HT1080 (cell line): ENCODE data around the gene CLCA2. TPM values are rescaled to one million over a fixed set of nuclear protein-coding genes. Genes with fewer than 3 reads are reported as not detected.

Experiments used
- DNase-seq: peaks from one replicate; pipeline ENCODE4 v3.0.0-alpha.2; 2015; ENCODE audit warnings: low read depth
- total RNA-seq: library from RNA; depleted of rRNA; stranded (reverse); fragments of >200 nt; shearing (Covaris generic); gene quantifications from 2 replicates; pipeline ENCODE4 v1.2.3, GENCODE V29; 2014

CLCA2 gene
- total RNA-seq, 1 experiment from 2014 or later = 0.26 TPM

GRCh38 chr1:86472152-86472551, 48.2 kb downstream of the CLCA2 start:
- no peak for DNase-seq

GRCh38 chr1:86472767-86473166, 48.8 kb downstream of the CLCA2 start:
- DNase-seq = no peak

GRCh38 chr1:86477256-86477655, 53.3 kb downstream of the CLCA2 start:
- DNase-seq = no peak

GRCh38 chr1:86477682-86478081, 53.7 kb downstream of the CLCA2 start:
- DNase-seq = no peak

- no peak for DNase-seq
Observed at GRCh38 chr1:86478416-86479156, 54.6 kb downstream of the CLCA2 start.

GRCh38 chr1:86481966-86482365, 58.0 kb downstream of the CLCA2 start:
- DNase-seq = no peak

GRCh38 chr1:86487131-86487810, 63.3 kb downstream of the CLCA2 start:
- DNase-seq = peak; percentile 74

GRCh38 chr1:86487811-86488141, 63.8 kb downstream of the CLCA2 start:
- no peak for DNase-seq

GRCh38 chr1:86489242-86489878, 65.4 kb downstream of the CLCA2 start:
- no peak for DNase-seq

- no peak for DNase-seq
Observed at GRCh38 chr1:86491171-86491950, 67.4 kb downstream of the CLCA2 start.

- DNase-seq = no peak
Observed at GRCh38 chr1:86498281-86498680, 74.3 kb downstream of the CLCA2 start.

- no peak for DNase-seq
Observed at GRCh38 chr1:86499987-86500593, 76.1 kb downstream of the CLCA2 start.

- DNase-seq = no peak
Observed at GRCh38 chr1:86500714-86501113, 76.7 kb downstream of the CLCA2 start.

GRCh38 chr1:86502125-86502646, 78.2 kb downstream of the CLCA2 start:
- peak; percentile 33 for DNase-seq

- no peak for DNase-seq
Observed at GRCh38 chr1:86502721-86503405, 78.9 kb downstream of the CLCA2 start.

GRCh38 chr1:86503406-86504136, 79.6 kb downstream of the CLCA2 start:
- DNase-seq = no peak

- no peak for DNase-seq
Observed at GRCh38 chr1:86504137-86504479, 80.1 kb downstream of the CLCA2 start.

- DNase-seq = no peak
Observed at GRCh38 chr1:86504895-86505563, 81.1 kb downstream of the CLCA2 start.

GRCh38 chr1:86505564-86505902, 81.6 kb downstream of the CLCA2 start:
- DNase-seq = no peak
